ENCODE measurements around the gene CDK14.

GRCh38 chr7:90846192-90846591, 250.1 kb downstream of the CDK14 start:
- no peak for TF ChIP-seq EZH2phosphoT487 (IDR thresholded peaks at IDR 0.05; ENCODE audit: low read depth)
- no peak for TF ChIP-seq CTCF (IDR thresholded peaks at IDR 0.05; ENCODE audit: low read depth, low read length)

Measured in OCI-LY3 (cell line).